ENCODE measurements around the gene SMIM31. TPM values are rescaled to one million over a fixed set of nuclear protein-coding genes. Genes with fewer than 3 reads are reported as not detected.

The SMIM31 gene
- total and polyA plus RNA-seq, 9 of the 15 experiments (the other 6 are each of a cell fraction or from before 2014, with no cell fraction given), result not detected

GRCh38 chr4:164770010-164770724 is 16.2 kb downstream of the SMIM31 start:
- no peak overlapping the region for H3K4me2 ChIP-seq (ENCODE audit: insufficient read depth, low read length)
- no peak for DNase-seq (ENCODE audit: extremely low read depth in 1 of 4, low spot score in 3 of 4)
- WGBS (ENCODE audit: insufficient coverage, low coverage, missing lambda C conversion rate), result 2% methylated on average over 4 of the region's 4 CpGs
- no peak overlapping the region for H3K27ac ChIP-seq (ENCODE audit: extremely low read depth, low read depth, low read length)
- no peaks in the 10 kb centered on the region for H3K36me3 ChIP-seq (ENCODE audit: control insufficient read depth, insufficient read depth, low read length)
- no peaks in the 10 kb centered on the region for H3K9me1 ChIP-seq (ENCODE audit: control insufficient read depth, insufficient read depth, low read length)
- no peak overlapping the region for H3K9ac ChIP-seq (ENCODE audit: insufficient read depth in 1 of 2, low read depth in 2 of 2, low read length in 2 of 2)
- POLR2A ChIA-PET, result no interaction called here
- H2AFZ ChIP-seq (ENCODE audit: low read depth, low read length), result no peak overlapping the region
- no peaks in the 10 kb centered on the region for H3K27me3 ChIP-seq (ENCODE audit: control insufficient read depth in 2 of 2, insufficient read depth in 2 of 2, low read length in 2 of 2)
- in situ Hi-C loops (cut with MboI), result loop anchor here (10.0 kb wide), 2 partner anchors 325 to 695 kb away; no protein-coding TSS in a partner anchor
- no TSS peak for BruUV-seq (replicated peaks)
- no peaks in the 10 kb centered on the region for H3K9me3 ChIP-seq (replicated peaks; ENCODE audit: control insufficient read depth, insufficient read depth, low read depth, low read length)
- ATAC-seq, result no peak
- intact Hi-C loops (cut with micrococcal nuclease), result no loop called here
- no peaks in the 10 kb centered on the region for H4K20me1 ChIP-seq (replicated peaks; ENCODE audit: control insufficient read depth, insufficient read depth, low read length)
- FAIRE-seq, result no peak
- H3K4me1 ChIP-seq (replicated peaks in 1 of 2; ENCODE audit: control insufficient read depth in 2 of 2, insufficient read depth in 2 of 2, low read length in 2 of 2), result no peaks in the 10 kb centered on the region
- no peaks in the 10 kb centered on the region for H3K79me2 ChIP-seq (ENCODE audit: control insufficient read depth, insufficient read depth, low read length)
- CTCF ChIA-PET (ENCODE audit: low intra/inter-chr PET ratio), result interaction anchor here (0.6 kb wide), 1 partner anchor 9 kb away, joined by 3 read pairs; no protein-coding TSS in a partner anchor
- H3K4me3 ChIP-seq, result no peak overlapping the region
- no peak for TF ChIP-seq ZNF586 (CRISPR knock-in tag; conservative IDR thresholded peaks at IDR 0.05)
- TF ChIP-seq ETV1 (tag; conservative IDR thresholded peaks at IDR 0.05; ENCODE audit: low read depth), result no peak
- no peak for TF ChIP-seq SLC30A9 (CRISPR knock-in tag; IDR thresholded peaks at IDR 0.05)
- no peak for TF ChIP-seq ZC3H4 (CRISPR knock-in tag; IDR thresholded peaks at IDR 0.05; ENCODE audit: borderline replicate concordance)
- no peak for TF ChIP-seq EP400 (IDR thresholded peaks at IDR 0.05)
- TF ChIP-seq PCBP1 (IDR thresholded peaks at IDR 0.05; ENCODE audit: low read depth, low read length, poor library complexity, severe bottlenecking), result no peak
- TF ChIP-seq GTF2B (IDR thresholded peaks at IDR 0.05; ENCODE audit: extremely low read depth, insufficient read length), result no peak
- no peak for TF ChIP-seq ZFX (CRISPR knock-in tag; IDR thresholded peaks at IDR 0.05)
- no peak for TF ChIP-seq ZNF24 (IDR thresholded peaks at IDR 0.05)
- TF ChIP-seq ETS2 (tag; IDR thresholded peaks at IDR 0.05; ENCODE audit: borderline replicate concordance, poor library complexity, severe bottlenecking), result no peak
- TF ChIP-seq ZNF407 (IDR thresholded peaks at IDR 0.05; ENCODE audit: low read depth), result no peak
- no peak for TF ChIP-seq ZBTB34 (CRISPR knock-in tag; IDR thresholded peaks at IDR 0.05)
